HCT116 (cell line): ENCODE measurements around the gene TMC1. TPM values are rescaled to one million over a fixed set of nuclear protein-coding genes. Genes with fewer than 3 reads are reported as not detected.

ENCODE experiments used
- ATAC-seq: fragments of 200-7000 bp; cut with Tn5 transposase; 2 replicates; pipeline ENCODE4 v1.9.1; 2020; ENCODE audit warnings: mild to moderate bottlenecking, moderate library complexity
- BruUV-seq: library from RNA; stranded (reverse); fragments of 400-500 nt; replicated peaks from 2 replicates; lab custom pipeline; 2021; lab: Mats Ljungman, UMichigan
- CTCF ChIA-PET: fragments of 300-600 bp; sonication (Branson Sonifier 250); formaldehyde crosslinking; loops from one replicate; lab custom pipeline; 2021; ENCODE audit warnings: antibody characterized with exemption; lab: Charles Lee
- POLR2A ChIA-PET: fragments of 300-600, 350-600 bp; sonication (Branson Sonifier 250); formaldehyde crosslinking; loops from one replicate; lab custom pipeline; 2021; ENCODE audit warnings: antibody characterized with exemption; lab: Charles Lee
- RAD21 ChIA-PET, 2 experiments: fragments of 300-600 bp; sonication (Branson Sonifier 250); formaldehyde crosslinking; loops; one replicate each; lab custom pipeline; 2023; ENCODE audit warnings: low total read pairs in 2 of 2; ENCODE audit not compliant: uncharacterized antibody in 2 of 2, unreplicated experiment in 2 of 2, low non-redundant PET in 1 of 2; lab: Charles Lee
- DNase-seq: peaks from one replicate; pipeline ENCODE4 v3.0.0-alpha.2; 2010; ENCODE audit warnings: low read depth, low spot score
- H2AFZ ChIP-seq: fragments of 200-600 bp; shearing (Covaris generic), sonication (generic); 2 replicates; pipeline ENCODE4 v1.6.1; 2017; ENCODE audit warnings: low read depth, mixed run types, mixed read lengths, antibody characterized with exemption, low read length; ENCODE audit not compliant: poor library complexity, severe bottlenecking
- H3K27ac ChIP-seq: 2 replicates; pipeline ENCODE4 v1.5.1; 2012; ENCODE audit warnings: low read depth, low read length
- H3K27me3 ChIP-seq: fragments of 200-600 bp; sonication (generic); 2 replicates; pipeline ENCODE4 v1.6.1; 2016; ENCODE audit warnings: mixed run types, low read length, mixed read lengths; ENCODE audit not compliant: insufficient read depth
- H3K36me3 ChIP-seq, 2 experiments: fragments of 200-500 bp in 1 of 2; fragments of 200-600 bp in 1 of 2; sonication (Bioruptor generic) in 1 of 2; sonication (generic) in 1 of 2; 2 replicates each; pipeline versions ENCODE4 v1.5.1 to v1.6.1; 2014 to 2016; ENCODE audit warnings: low read length in 2 of 2, inconsistent platforms in 1 of 2, mixed read lengths in 1 of 2, mixed run types in 1 of 2; ENCODE audit not compliant: insufficient read depth in 2 of 2, control insufficient read depth in 1 of 2
- H3K4me1 ChIP-seq, 2 experiments: fragments of 200-600 bp in 1 of 2; sonication (generic) in 1 of 2; 2 replicates each; pipeline versions ENCODE4 v1.5.1 to v1.6.1; 2012 to 2017; ENCODE audit warnings: low read length in 2 of 2, inconsistent platforms in 1 of 2, mild to moderate bottlenecking in 1 of 2, mixed read lengths in 1 of 2, mixed run types in 1 of 2, moderate library complexity in 1 of 2; ENCODE audit not compliant: insufficient read depth in 2 of 2, control insufficient read depth in 1 of 2
- H3K4me2 ChIP-seq: fragments of 200-600 bp; sonication (generic); 2 replicates; pipeline ENCODE4 v1.6.1; 2017; ENCODE audit warnings: mixed run types, low read length, mixed read lengths
- H3K4me3 ChIP-seq, 2 experiments: fragments of 200-600 bp in 1 of 2; sonication (generic) in 1 of 2; replicated peaks in 1 of 2; 2 replicates each; pipeline ENCODE4 v1.5.1; 2011 to 2016; ENCODE audit warnings: low read length in 2 of 2, control low read depth in 1 of 2, low read depth in 1 of 2, mild to moderate bottlenecking in 1 of 2, mixed read lengths in 1 of 2, mixed run types in 1 of 2
- H3K79me2 ChIP-seq: fragments of 200-600 bp; sonication (generic); 2 replicates; pipeline ENCODE4 v1.6.1; 2017; ENCODE audit warnings: mild to moderate bottlenecking, mixed run types, low read length, moderate library complexity, mixed read lengths; ENCODE audit not compliant: insufficient read depth
- H3K9ac ChIP-seq: fragments of 200-600 bp; sonication (generic); 2 replicates; pipeline ENCODE4 v1.6.1; 2016; ENCODE audit warnings: low read length, mixed read lengths
- H3K9me2 ChIP-seq: fragments of 200-600 bp; sonication (generic), shearing (Covaris generic); 2 replicates; pipeline ENCODE4 v1.6.1; 2017; ENCODE audit warnings: mixed run types, mild to moderate bottlenecking, moderate library complexity; ENCODE audit not compliant: insufficient read depth
- H3K9me3 ChIP-seq, 2 experiments: fragments of 200-500 bp in 1 of 2; fragments of 200-600 bp in 1 of 2; sonication (Bioruptor generic) in 1 of 2; sonication (generic) in 1 of 2; 2 replicates each; pipeline ENCODE4 v1.6.1; 2014 to 2017; ENCODE audit warnings: low read length in 2 of 2, mixed read lengths in 2 of 2, inconsistent platforms in 1 of 2, low read depth in 1 of 2, mild to moderate bottlenecking in 1 of 2, mixed run types in 1 of 2, moderate library complexity in 1 of 2; ENCODE audit not compliant: control insufficient read depth in 1 of 2, insufficient read depth in 1 of 2
- H4K20me1 ChIP-seq: fragments of 200-600 bp; sonication (generic), shearing (Covaris generic); 2 replicates; pipeline ENCODE4 v1.6.1; 2017; ENCODE audit warnings: mixed run types, mild to moderate bottlenecking, moderate library complexity; ENCODE audit not compliant: insufficient read depth
- CEBPB ChIP-seq: IDR thresholded peaks from 2 replicates; pipeline ENCODE4 v1.6.1; 2012; ENCODE audit warnings: low read depth
- EGR1 ChIP-seq: IDR thresholded peaks from 2 replicates; pipeline ENCODE4 v1.6.1; 2012; ENCODE audit warnings: low read depth
- ELF1 ChIP-seq: IDR thresholded peaks from 2 replicates; pipeline ENCODE4 v1.6.1; 2012; ENCODE audit warnings: low read depth, borderline replicate concordance
- EZH2 ChIP-seq: fragments of 200-600 bp; sonication (generic); IDR thresholded peaks from 2 replicates; pipeline ENCODE4 v1.6.1; 2017; ENCODE audit warnings: antibody characterized with exemption, mixed run types
- MAX ChIP-seq: IDR thresholded peaks from 2 replicates; pipeline ENCODE4 v1.6.1; 2012
- POLR2A ChIP-seq: IDR thresholded peaks from 2 replicates; pipeline ENCODE4 v1.7.0; 2011; ENCODE audit warnings: borderline replicate concordance; ENCODE audit not compliant: insufficient read depth, insufficient read length; ENCODE audit errors: extremely low read depth
- RAD21 ChIP-seq: IDR thresholded peaks from 2 replicates; pipeline ENCODE4 v1.6.1; 2012; ENCODE audit warnings: low read depth, mild to moderate bottlenecking
- REST ChIP-seq: IDR thresholded peaks from 2 replicates; pipeline ENCODE4 v1.6.1; 2012; ENCODE audit warnings: low read depth
- SIN3A ChIP-seq: IDR thresholded peaks from 2 replicates; pipeline ENCODE4 v1.6.1; 2012; ENCODE audit warnings: low read depth
- TCF7L2 ChIP-seq: IDR thresholded peaks from 2 replicates; pipeline ENCODE4 v1.7.0; 2011; ENCODE audit warnings: borderline replicate concordance, inconsistent platforms; ENCODE audit not compliant: insufficient read depth, insufficient read length; ENCODE audit errors: extremely low read depth
- YY1 ChIP-seq: IDR thresholded peaks from 2 replicates; pipeline ENCODE4 v1.6.1; 2011; ENCODE audit warnings: low read length, low read depth, moderate library complexity, mild to moderate bottlenecking; ENCODE audit not compliant: insufficient replicate concordance; ENCODE audit errors: extremely low read depth
- intact Hi-C: fragments of 100-400 bp; cut with micrococcal nuclease; formaldehyde crosslinking; loops from 2 replicates; pipeline ENCODE4 v1.10.0; 2022
- total RNA-seq: library from RNA; stranded (reverse); gene quantifications from one replicate; pipeline ENCODE4 v1.2.1, GENCODE V29; 2021; ENCODE audit not compliant: unreplicated experiment
- TF ChIP-seq, protein P1 (sequence below): IDR thresholded peaks from 2 replicates; pipeline ENCODE4 v1.6.1; 2012
- TF ChIP-seq, protein P2 (sequence below): IDR thresholded peaks from 2 replicates; pipeline ENCODE4 v1.6.1; 2011; ENCODE audit warnings: mild to moderate bottlenecking, low read length, moderate library complexity; ENCODE audit not compliant: insufficient replicate concordance; ENCODE audit errors: extremely low read depth

The TMC1 gene
- total RNA-seq, 1 experiment from 2014 or later: 0.57 TPM

GRCh38 chr9:72769546-72769945 is 248.1 kb downstream of the TMC1 start:
- no peak overlapping the region for H3K9ac ChIP-seq
- RAD21 ChIA-PET: no interaction called here
- no peak overlapping the region for H3K4me2 ChIP-seq
- DNase-seq (no peak), ATAC-seq (no peak)
- no peaks in the 10 kb centered on the region for H3K9me2 ChIP-seq
- H3K4me1 ChIP-seq: peaks cover 4 to 13% of the 10 kb centered on the region in 2 experiments; a peak in 3 of 4 replicates
- H3K79me2 ChIP-seq: no peaks in the 10 kb centered on the region
- H2AFZ ChIP-seq: no peak overlapping the region
- intact Hi-C loops: no loop called here
- H3K36me3 ChIP-seq: no peaks in the 10 kb centered on the region
- TF ChIP-seq, protein P1, sequence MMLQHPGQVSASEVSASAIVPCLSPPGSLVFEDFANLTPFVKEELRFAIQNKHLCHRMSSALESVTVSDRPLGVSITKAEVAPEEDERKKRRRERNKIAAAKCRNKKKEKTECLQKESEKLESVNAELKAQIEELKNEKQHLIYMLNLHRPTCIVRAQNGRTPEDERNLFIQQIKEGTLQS: no peak
- TF ChIP-seq YY1 (no peak), ELF1 (no peak), CEBPB (no peak), REST (no peak), SIN3A (no peak), MAX (no peak), EZH2 (no peak), TCF7L2 (no peak), POLR2A (no peak), RAD21 (no peak), EGR1 (no peak)
- TF ChIP-seq, protein P2, sequence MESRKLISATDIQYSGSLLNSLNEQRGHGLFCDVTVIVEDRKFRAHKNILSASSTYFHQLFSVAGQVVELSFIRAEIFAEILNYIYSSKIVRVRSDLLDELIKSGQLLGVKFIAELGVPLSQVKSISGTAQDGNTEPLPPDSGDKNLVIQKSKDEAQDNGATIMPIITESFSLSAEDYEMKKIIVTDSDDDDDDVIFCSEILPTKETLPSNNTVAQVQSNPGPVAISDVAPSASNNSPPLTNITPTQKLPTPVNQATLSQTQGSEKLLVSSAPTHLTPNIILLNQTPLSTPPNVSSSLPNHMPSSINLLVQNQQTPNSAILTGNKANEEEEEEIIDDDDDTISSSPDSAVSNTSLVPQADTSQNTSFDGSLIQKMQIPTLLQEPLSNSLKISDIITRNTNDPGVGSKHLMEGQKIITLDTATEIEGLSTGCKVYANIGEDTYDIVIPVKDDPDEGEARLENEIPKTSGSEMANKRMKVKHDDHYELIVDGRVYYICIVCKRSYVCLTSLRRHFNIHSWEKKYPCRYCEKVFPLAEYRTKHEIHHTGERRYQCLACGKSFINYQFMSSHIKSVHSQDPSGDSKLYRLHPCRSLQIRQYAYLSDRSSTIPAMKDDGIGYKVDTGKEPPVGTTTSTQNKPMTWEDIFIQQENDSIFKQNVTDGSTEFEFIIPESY: no peak
- TF ChIP-seq, all 23 proteins: peak for 0
- ChIA-PET POLR2A (no interaction called here), CTCF (no interaction called here)
- no peaks in the 10 kb centered on the region for H3K9me3 ChIP-seq
- BruUV-seq: no TSS peak
- no peak overlapping the region for H3K27ac ChIP-seq
- H4K20me1 ChIP-seq: no peaks in the 10 kb centered on the region
- H3K27me3 ChIP-seq: no peaks in the 10 kb centered on the region
- no peak overlapping the region for H3K4me3 ChIP-seq
